ENCODE measurements around the gene LRRN4.
"Not testable (repeated sequence)": the region's sequence is repeated elsewhere in the genome, so short reads cannot be mapped to it uniquely, and the experiment has no call there.

The LRRN4 gene

DNA sequence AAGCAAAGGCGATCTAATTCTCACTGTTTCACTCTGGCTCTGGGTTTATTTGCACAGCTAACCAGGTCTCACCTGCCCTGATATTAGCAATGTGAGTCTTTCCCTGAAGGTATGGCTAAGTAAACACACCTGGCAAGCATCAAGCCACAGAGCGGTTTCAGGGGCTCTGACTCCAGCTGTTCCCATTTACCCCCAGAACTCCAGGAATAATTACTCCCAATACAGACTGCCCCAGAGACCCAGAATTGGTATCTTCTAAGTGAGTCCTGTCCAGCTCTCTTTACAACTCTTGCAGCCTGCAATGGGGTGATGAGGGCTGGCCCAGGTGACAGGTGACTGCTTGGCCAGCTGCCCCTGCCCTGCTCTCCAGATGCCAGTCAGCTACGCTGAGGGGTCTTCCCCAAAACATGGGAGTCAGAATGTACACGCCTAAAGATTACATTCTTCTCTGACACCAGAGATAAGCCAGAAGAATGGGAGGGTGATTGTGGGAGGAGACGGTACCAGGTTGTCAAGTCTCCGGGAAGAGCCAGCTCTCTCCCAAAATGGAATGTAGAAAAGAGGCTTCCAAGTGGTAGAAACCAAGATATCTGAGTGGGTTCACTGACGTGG is 4.9 kb upstream of the LRRN4 start:
- DNase-seq, result peak; percentile 33

DNA sequence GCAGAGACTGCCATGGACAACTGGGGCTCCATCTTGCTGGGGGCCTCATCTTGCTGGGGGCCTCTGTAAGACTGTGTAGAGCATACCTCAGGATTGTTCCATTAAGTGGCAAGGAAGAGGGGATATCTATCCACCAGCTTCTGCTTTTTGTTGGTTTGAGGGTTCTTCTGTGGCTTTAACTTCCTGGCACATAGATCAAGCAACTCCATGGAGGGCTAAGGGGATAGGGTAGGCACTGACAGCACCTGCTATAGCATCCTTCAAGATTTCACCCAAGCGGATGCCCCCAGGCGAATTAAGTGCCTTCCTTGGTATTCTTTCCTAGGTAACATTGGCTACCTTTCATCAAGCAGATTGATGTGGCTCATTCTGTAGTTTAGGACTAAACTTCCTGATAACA is 3.8 kb upstream of the LRRN4 start:
- no peak for DNase-seq

DNA sequence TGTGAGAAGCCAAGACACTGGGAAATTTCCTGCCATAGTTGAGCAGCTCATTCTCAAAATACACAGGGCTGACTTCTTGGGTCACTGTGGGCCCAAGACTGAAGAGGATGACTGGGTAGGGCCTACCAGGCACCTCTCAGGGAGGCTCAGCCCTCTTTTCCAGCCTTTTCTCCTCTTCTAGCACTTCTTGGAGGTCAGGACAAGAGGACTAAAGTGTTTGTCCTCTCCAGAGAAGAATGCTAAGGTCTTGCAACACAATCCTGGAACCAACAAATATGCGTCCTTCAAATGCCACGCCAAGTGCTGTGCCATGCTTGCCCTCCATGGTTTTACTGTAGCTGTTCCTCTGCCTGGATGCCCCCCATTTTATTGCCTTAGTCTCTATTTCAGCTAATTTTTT is 3.3 kb upstream of the LRRN4 start:
- DNase-seq, result no peak

DNA sequence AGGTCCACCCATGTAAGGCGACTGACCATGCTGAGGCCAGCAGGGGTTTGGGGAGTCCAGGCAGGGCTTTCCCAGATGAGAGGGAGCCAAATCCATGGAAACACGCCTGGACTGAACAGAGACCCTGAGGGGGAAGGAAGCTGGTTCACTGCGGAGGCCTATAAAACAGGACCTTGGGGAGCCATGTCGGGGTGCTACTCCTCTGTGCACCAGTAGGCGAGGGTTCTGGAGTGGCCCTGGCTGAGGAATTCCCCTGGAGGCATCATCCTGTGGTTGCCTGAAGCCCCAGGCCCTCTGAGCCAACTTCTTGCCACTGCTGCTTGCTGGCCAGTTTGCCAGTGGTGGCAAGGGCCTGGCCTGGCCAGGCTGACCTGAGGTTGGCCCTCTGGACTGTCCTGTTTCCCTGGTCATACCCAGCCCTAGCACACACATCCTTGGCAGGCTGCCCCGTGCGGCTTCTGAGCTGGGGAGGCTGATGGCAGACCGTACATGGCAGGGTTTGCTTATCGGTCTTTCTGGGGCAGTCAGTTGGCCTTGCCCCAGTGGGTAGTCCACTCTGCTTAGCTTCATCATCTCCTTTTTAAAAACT is 2.2 kb upstream of the LRRN4 start:
- no peak for DNase-seq

DNA sequence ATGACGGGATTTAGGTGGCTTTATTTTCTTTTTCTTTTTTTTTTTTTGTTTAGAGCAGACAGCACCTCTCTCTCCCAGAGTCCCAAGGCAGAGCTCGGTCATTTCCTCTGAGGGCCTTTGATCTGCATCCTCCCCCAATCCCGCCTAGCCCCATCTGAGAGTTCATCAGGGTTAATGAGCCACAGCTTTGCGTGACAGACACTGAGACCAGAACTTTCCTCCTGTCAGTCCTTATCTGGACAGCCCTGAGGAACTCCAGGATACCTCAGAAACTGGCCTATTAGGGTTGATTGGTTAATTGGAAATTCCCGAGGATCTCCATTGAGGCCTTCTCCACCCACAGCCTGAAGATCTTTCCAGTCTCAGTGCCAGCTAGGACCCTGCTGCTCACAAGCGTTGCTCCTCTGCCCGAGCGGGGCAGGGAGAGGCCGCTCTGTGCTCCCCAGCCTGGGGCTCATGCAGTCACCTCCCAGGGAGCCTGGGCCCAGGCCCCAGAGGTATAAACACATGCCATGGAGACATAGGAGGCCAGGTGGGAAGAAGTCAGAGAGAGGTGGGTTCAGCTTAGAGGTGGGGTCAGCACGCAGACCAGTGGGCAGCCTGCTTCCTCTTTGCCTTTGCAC is 1.4 kb upstream of the LRRN4 start:
- DNase-seq, result no peak

DNA sequence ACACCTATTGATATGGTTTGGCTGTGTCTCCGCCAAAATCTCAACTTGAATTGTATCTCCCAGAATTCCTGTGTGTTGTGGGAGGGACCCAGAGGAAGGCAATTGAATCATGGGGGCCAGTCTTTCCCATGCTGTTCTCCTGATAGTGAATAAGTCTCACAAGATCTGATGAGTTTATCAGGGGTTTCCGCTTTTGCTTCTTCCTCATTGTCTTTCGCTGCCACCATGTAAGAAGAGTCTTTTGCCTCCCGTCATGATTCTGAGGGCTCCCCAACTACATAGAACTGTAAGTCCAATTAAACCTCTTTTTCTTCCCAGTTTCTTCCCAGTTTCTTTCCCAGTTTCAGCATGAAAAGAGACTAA is 810 bp upstream of the LRRN4 start:
- DNase-seq, result not testable (repeated sequence)

DNA sequence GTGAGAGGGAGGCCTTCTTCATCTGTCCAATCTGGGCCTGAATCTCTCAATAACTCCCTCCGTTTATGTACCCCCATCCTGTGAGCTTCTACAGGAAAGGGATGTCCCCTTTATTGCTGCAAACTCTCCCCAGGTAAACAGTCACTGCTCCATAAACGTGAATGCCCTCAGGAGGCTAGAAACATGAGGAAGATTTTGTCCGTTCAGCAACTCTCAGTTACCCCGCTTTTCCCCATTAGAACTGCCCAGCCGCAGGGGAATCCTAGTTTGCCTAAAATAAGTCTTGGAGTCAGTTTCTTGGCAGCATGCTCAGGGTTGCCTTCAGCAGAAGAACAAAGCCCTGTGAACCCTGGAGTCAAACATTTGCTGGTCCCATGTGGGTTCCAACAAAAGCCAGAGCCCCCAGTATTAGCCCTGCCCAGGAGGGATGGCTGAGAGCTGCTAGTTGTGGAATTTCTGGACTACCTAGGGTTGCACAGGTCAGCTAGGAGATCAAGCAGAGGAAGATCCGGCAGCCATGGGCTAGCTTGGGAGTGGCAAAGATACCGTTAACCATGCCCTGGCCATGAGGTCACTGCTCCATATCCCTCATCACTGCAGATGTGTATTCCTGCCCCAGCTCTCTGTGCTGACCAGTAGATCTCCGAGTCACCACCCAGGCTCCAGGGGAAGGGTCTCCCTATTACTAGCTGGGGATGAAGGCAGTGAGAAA is 640 bp downstream of the LRRN4 start:
- DNase-seq, result no peak

DNA sequence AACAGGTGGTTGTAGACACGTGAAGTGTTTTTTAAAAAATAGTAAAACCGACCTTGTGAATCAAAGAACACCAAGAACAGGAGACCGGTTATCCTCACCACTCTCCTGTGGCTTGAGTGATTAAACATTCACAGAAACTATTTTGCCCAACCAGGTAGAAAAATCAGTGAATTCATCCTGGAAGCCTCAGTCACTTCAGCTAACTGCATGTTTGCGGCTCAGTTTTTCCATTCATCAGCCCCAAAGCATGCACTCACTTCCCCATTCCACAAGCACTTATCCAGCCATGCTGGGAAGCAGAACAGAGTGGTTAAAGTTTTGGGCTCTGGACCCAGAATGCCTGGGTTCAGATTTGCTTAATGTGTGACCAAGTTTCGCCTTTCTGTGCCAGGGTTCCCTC is 2.4 kb downstream of the LRRN4 start:
- no peak for DNase-seq

DNA sequence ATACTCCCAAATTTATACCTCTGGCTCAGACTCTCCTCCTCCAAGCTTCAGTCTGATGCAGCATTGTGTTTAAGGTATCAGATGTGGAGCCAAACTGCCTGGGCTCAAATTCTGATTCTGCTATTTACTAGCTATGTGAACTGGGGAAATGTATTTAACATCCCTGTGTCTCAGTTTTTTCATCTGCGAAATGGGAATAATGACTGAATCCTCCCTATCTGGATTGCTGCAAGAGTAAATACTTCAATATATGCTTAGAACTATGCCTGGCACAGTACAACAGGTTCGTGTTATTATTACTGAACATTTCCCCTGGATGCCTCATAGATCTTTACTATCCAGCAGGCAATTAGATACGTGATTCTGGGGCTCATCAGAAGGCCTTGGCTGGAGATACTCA is 5.5 kb downstream of the LRRN4 start:
- no peak for DNase-seq

DNA sequence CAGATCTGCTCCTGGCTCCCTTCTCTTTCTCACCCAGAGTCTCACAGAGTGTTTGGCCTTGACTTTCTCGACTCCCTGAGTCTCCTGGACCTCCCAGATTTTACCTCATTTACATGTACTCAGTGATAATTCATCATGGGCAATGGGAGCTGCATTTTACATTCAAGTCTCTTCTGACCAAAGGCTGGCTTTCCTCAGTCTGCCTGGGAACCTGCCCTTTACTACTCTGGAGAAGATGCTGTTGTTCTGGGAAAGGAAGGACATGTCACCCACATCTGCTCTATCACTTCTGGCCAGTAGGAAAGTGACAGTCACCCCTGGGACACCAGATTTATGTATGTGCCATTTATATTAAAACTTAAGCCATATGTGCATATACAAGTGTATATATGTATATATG is 7.4 kb downstream of the LRRN4 start:
- no peak for DNase-seq

DNA sequence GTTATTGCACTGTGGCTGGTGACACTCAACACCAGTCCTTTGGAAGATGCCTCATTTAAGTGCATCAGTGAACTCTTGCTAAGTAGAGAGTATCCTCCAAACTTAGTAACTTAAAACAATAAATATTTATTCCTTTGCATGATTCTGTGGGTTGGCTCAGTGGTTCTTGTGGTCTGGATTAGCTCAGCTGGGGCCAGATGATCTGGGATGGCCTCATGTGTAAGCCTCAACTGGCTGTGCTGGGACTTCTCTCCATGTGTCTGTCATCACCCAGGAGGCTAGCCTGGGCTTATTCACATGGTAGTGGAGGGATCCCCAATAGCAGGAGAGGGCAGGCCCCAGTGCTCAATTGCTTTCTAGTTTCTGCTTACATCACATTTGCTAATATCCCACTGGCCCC is 8.3 kb downstream of the LRRN4 start:
- no peak for DNase-seq

DNA sequence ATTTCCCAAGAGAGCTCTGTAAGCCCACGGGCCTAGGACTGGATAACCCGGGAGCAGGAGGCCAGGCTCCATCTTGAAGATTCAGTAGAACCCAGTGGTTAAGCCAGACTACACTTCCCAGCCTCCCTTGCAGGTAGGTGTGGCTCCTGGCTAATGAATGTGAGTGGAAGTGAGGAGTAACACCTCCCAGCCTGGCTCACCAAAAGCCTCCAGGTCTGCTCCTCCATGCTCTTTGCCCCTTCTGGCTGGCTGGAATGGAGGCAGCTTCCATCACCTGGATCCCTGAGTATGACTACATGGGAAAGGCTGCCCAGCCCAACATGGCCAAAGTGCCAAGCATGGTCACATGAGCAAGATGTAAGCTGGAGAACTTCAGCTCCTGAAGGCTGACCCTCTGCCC is 9.7 kb downstream of the LRRN4 start:
- no peak for DNase-seq

DNA sequence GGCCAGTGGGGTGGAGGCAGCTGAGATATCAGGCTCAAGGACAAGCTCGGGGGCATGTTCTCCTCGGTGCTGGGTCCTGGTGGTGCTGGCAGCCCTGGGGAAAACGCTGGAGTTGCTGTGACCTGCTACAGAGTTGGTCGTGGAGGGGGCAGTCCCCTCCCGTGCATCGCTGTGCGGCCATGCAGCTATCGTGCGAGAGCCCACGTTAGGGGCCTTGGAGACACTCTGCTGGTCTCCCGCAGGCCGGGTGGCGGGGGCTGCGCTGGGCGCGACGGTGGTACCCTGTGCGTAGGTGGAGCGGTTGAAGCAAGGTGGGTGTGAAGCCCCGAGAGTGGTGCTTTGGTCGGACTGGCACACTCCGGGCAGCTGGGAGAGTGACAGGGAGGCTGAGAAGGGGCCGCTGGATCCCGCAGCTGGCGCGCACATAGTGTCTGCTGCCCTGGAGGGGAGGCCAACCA is 12.0 kb downstream of the LRRN4 start:
- DNase-seq, result no peak

DNA sequence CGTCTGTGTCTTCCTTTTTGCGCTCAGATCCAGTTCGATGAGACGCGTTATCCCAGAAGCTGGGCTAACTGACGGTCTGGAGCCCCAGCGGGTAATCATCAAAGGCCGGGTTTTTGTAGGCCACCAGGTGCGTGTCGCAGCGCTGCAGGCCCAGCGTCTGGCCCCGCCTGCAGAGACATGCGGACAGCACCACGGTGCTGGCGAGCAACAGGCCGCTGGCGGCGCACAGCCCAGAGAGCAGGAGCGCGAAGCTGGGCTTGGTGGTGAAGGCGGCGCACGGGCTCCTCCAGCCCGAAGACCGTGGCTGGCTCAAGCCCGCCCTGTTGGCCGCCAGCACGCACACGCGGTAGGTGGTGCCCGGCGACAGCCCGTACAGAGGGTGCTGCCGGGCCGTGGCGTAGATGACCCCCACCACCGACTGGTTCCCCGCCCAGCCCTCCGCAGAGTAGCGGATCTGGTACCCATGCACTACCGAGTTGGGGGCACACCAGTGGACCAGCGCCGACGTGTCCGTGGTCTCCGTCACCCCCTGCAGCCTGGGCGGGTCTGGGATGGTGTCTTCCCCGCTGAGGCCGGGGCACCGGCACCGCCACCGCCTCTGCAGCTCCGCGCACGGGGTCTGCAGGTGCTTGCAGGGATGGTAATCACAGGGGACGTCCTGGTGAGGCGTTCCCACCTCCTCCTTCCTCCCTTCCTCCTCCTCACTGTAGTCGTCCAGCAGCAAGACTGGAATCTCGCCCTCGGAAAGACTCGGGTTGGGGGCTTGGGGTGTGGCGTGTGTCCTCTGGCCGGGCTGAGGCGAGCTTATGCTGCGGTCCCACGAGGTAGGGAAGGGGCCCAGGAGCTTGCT is 12.7 kb downstream of the LRRN4 start:
- DNase-seq, result no peak

DNA sequence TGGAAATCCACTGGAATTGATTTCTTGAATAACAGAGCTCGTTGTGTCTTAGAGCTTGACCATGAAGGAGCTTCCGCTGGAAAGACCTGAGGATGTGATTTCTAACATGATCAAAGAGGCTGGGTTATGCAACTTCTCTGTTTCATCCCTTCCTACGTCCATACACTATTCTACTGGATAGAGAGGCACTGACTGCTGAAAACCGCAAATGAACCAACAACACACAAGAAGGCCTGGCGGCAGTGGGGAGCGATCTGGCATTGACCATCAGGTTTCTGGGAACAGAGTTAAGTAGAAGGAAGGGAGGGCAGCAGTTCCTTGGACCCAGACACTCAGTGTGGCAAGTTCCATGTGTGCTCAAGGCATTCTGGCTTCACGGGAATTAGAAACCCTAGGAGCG is 13.3 kb downstream of the LRRN4 start:
- DNase-seq, result no peak

DNA sequence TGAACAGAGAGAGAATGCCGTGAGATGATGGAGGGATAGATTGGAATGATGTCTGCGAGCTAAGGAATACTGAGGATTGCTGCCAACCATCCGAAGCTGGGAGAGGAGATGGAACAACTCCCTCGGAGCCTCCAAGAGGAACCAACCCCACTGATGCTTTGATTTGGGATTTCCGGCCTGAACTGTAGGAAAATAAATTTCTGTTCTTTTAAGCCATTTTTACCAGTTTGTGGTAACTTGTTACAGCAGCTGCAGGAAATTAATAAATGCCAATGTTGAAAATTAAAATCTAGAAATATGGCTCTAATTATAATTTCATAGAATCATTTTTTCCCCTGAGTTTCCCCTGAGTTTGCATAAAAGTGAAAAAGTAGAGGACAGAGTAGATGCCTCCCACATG is 14.1 kb downstream of the LRRN4 start:
- no peak for DNase-seq

DNA sequence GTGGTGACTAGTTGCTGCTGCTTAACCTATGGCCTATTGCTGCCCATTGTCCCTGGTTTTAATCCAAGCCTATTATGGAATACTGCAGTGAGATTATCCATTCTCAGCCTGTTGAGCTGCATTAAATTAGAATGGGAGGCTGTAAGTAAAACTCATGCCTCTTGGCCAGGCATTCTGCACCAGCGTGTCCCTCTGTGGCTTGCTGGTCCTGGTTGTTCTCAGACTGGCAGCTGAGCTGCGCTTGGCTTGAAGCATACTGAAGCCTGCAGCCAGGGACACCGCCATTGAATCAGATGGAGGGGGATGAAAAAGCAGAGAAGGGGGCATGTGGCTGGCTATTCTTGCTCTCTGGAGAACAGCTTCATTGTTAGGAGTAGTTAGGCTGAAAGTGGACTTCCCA is 15.6 kb downstream of the LRRN4 start:
- no peak for DNase-seq

DNA sequence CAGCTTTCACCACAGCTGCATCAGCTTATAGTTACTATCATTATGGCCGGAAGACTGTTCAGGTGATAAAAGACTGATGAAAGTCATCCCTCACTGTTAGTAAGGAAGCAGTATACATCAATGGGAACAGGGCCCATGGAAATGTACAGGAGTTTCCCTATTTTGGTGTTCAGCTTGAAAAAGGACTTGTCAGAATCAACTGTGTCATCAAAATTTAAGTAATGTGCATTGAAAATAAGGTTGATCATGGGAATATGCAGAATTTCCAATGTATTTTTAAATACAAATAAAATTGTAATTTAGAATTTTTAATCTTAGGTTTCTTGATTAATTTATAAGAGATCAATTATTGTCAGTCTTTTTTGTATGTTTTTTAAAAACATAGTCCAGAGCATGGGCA is 16.8 kb downstream of the LRRN4 start:
- DNase-seq, result no peak

DNA sequence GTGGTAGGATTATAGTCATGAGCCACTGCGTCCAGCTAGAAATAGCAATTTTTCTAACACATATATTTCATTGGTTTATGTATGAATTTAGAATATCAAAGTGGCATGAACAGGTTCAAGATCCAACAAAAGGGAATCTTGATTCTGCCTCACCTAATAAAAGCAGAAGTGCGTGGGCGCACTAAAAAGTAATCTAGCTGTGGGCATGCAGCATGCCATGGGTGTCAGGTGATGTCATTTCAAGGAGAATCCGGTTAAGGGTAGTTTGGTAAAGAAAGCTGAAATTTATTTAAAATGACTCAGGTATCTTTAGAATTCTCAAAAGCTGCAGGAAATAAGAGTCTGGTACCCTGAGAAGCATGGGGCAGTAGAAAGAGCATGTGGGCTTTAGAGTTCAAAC is 17.6 kb downstream of the LRRN4 start:
- no peak for DNase-seq

DNA sequence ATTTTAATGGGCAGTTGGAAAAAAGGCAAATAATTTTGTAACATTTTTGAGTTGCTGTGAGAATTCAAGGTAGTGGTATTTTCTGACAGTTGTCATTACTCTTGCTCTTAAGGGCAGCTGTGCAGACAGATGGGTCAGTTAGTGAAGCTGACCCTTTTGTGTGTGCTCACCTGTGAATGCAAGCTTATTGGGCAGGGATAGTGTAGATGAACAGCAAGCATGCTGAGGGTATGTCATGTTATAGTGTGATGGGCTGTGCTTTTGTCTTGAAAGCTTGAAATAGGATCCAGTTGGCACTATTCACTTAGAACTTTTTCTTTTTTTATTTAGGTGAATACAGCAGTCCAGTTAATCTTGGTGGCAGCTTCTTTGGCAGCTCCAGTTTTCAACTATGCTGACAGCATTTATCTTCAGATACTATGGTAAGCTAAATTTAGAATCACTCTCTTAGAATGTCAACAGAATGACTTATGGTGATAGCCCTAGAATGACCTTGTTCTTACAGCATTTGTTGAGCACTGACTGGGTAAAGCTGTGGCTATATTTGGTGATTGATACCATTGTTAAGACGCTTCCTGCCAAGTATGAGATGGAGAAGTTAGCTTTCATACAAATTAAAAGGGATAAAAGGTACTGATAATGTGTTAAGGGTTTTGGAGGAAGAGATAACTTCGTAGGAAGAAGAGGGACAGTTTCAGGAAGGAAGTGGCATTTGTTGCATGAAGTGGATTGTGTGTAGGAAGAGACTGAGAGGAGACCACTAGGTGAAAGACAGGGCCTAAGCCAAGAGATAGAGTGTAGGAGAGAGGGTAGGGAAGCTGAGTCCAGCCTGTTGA is 19.5 kb downstream of the LRRN4 start:
- no peak for DNase-seq

DNA sequence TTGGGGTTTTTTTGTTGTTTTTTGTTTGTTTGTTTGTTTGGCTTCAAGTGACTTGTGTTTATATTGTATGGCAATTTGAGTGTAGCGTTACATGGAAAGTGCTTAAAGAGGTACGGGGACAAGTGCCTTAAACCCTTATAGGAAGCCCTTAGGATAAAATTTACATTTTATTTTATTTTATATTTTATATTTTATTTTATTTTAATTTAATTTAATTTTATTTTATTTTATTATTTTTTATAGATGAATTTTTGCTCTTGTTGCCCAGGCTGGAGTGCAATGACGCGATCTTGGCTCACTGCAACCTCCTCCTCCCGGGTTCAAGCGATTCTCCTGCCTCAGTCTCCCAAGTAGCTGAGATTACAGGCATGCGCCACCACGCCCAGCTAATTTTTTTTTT is 21.0 kb downstream of the LRRN4 start:
- not testable (repeated sequence) for DNase-seq

DNA sequence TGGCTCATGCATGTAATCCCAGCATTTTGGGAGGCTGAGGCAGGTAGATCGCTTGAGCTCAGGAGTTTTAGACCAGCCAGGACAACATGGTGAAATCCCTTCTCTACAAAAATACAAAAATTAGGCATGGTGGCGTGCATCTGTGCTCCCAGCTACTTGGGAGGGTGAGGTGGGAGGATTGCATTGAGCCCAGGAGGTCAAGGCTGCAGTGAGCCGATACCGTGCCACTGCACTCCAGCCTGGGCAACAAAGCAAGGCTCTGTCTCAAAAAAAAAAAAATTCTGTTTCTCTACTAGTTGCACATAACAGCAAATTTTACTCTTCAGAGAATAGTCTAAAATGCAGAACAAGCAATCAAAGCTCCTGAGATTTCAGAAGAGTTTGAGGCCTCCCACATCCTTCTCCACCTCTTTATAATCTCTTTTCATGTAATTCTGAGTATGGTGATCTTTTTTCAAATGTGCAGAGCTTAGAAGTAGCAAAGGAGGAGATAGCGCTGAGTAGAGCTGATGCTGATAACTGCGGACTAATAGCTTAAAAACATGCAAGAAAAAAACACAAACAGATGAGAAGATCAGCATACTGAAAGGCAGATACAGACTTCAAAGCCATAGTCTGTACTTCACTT is 23.3 kb downstream of the LRRN4 start:
- no peak for DNase-seq

All from NCI-H1092 treated with DMSO at 0.1 percent for 48 hours (cell line).